PC-3 (cell line): ENCODE data around the gene ING2. TPM values are rescaled to one million over a fixed set of nuclear protein-coding genes. Genes with fewer than 3 reads are reported as not detected.
"Not testable (repeated sequence)": the region's sequence is repeated elsewhere in the genome, so short reads cannot be mapped to it uniquely, and the experiment has no call there.

ENCODE experiments used
- ATAC-seq: fragments of 200-7000 bp; cut with Tn5 transposase; 2 replicates; pipeline ENCODE4 v1.9.1; 2020; ENCODE audit warnings: mild to moderate bottlenecking, moderate library complexity
- BruUV-seq: library from RNA; stranded (reverse); fragments of 400-500 nt; replicated peaks from 2 replicates; lab custom pipeline; 2021; lab: Mats Ljungman, UMichigan
- CTCF ChIA-PET: fragments of 300-600 bp; sonication (Branson Sonifier 250); formaldehyde crosslinking; loops from one replicate; lab custom pipeline; 2022; ENCODE audit warnings: antibody characterized with exemption; lab: Charles Lee
- POLR2A ChIA-PET: fragments of 300-600 bp; sonication (Branson Sonifier 250); formaldehyde crosslinking; loops from one replicate; lab custom pipeline; 2022; ENCODE audit warnings: antibody characterized with exemption; ENCODE audit not compliant: unreplicated experiment; lab: Charles Lee
- DNase-seq: peaks from one replicate; pipeline ENCODE4 v3.0.0-alpha.2; 2015
- H2AFZ ChIP-seq: fragments of 300-600 bp; sonication (generic); 2 replicates; pipeline ENCODE4 v1.6.0; 2016; ENCODE audit warnings: antibody characterized with exemption, low read length
- H3F3A ChIP-seq: fragments of 300-600 bp; sonication (generic); one replicate; pipeline ENCODE4 v1.6.0; 2017; ENCODE audit warnings: antibody characterized with exemption, low read length, control low read depth, mild to moderate bottlenecking; ENCODE audit not compliant: unreplicated experiment
- H3K27ac ChIP-seq: fragments of 300-600 bp; sonication (generic); 2 replicates; pipeline ENCODE4 v1.5.1; 2016; ENCODE audit warnings: mild to moderate bottlenecking, low read length
- H3K27me3 ChIP-seq: fragments of 300-600 bp; sonication (generic); 2 replicates; pipeline ENCODE4 v1.6.1; 2016; ENCODE audit warnings: low read length, mixed read lengths
- H3K36me3 ChIP-seq: fragments of 300-600 bp; sonication (generic); 2 replicates; pipeline ENCODE4 v1.6.1; 2016; ENCODE audit warnings: low read depth, mixed run types, low read length, mixed read lengths
- H3K4me1 ChIP-seq: fragments of 300-600 bp; sonication (generic); 2 replicates; pipeline ENCODE4 v1.5.1; 2016; ENCODE audit warnings: low read length; ENCODE audit not compliant: insufficient read depth
- H3K4me2 ChIP-seq: fragments of 300-600 bp; sonication (generic); 2 replicates; pipeline ENCODE4 v1.6.0; 2016; ENCODE audit warnings: low read length
- H3K4me3 ChIP-seq: fragments of 300-600 bp; sonication (generic); 2 replicates; pipeline ENCODE4 v1.5.1; 2016; ENCODE audit warnings: mild to moderate bottlenecking, low read length, mixed read lengths
- H3K79me2 ChIP-seq: fragments of 300-600 bp; sonication (generic); 2 replicates; pipeline ENCODE4 v1.6.1; 2017; ENCODE audit warnings: low read length, mixed read lengths
- H3K9ac ChIP-seq: fragments of 300-600 bp; sonication (generic); 2 replicates; pipeline ENCODE4 v1.6.0; 2016; ENCODE audit warnings: mild to moderate bottlenecking, low read length
- H3K9me2 ChIP-seq: fragments of 300-600 bp; sonication (generic); replicated peaks from 2 replicates; pipeline ENCODE4 v1.6.1; 2016; ENCODE audit warnings: mixed run types, low read length, mixed read lengths
- H3K9me3 ChIP-seq: fragments of 300-600 bp; sonication (generic); 2 replicates; pipeline ENCODE4 v1.6.1; 2016; ENCODE audit warnings: low read length, mixed read lengths
- H4K20me1 ChIP-seq: fragments of 300-600 bp; sonication (generic); 2 replicates; pipeline ENCODE4 v1.6.1; 2016; ENCODE audit warnings: low read length, mixed read lengths
- EZH2 ChIP-seq: fragments of 300-600 bp; sonication (generic); IDR thresholded peaks from one replicate; pipeline ENCODE4 v1.6.1; 2017; ENCODE audit warnings: antibody characterized with exemption, mild to moderate bottlenecking, low read length; ENCODE audit not compliant: unreplicated experiment
- EZH2phosphoT487 ChIP-seq: fragments of 300-600 bp; sonication (generic); IDR thresholded peaks from 2 replicates; pipeline ENCODE4 v1.6.1; 2018; ENCODE audit warnings: mild to moderate bottlenecking, antibody characterized with exemption, low read length, borderline replicate concordance
- intact Hi-C: fragments of 100-400 bp; cut with micrococcal nuclease; formaldehyde crosslinking; loops from 2 replicates; pipeline ENCODE4 v1.9.0; 2023
- total RNA-seq: library from RNA; depleted of rRNA; stranded (reverse); fragments of >200 nt; gene quantifications from 2 replicates; pipeline ENCODE4 v1.2.3, GENCODE V29; 2014
- TF ChIP-seq, protein P1 (sequence below): fragments of 300-600 bp; sonication (generic); conservative IDR thresholded peaks from 2 replicates; pipeline ENCODE4 v1.5.1; 2017; ENCODE audit warnings: antibody characterized with exemption, low read depth, mild to moderate bottlenecking, low read length

Gene ING2
- total RNA-seq, 1 experiment from 2014 or later, result 17.3 TPM

- Histone ChIP-seq H3K9me3 (no peaks in the 10 kb centered on the region), H3K4me1 (no peaks in the 10 kb centered on the region), H4K20me1 (no peaks in the 10 kb centered on the region), H3K4me3 (no peak overlapping the region), H3K9me2 (no peaks in the 10 kb centered on the region), H3K9ac (no peak overlapping the region), H2AFZ (no peak overlapping the region), H3K27ac (no peak overlapping the region), H3K36me3 (peaks cover 1% of the 10 kb centered on the region; the same call in 1 of the 2 replicates), H3K27me3 (no peaks in the 10 kb centered on the region), H3K79me2 (no peaks in the 10 kb centered on the region), H3F3A (no peaks in the 10 kb centered on the region), H3K4me2 (no peak overlapping the region)
- no peak for ATAC-seq
- TF ChIP-seq EZH2phosphoT487, result no peak
- TF ChIP-seq, protein P1, sequence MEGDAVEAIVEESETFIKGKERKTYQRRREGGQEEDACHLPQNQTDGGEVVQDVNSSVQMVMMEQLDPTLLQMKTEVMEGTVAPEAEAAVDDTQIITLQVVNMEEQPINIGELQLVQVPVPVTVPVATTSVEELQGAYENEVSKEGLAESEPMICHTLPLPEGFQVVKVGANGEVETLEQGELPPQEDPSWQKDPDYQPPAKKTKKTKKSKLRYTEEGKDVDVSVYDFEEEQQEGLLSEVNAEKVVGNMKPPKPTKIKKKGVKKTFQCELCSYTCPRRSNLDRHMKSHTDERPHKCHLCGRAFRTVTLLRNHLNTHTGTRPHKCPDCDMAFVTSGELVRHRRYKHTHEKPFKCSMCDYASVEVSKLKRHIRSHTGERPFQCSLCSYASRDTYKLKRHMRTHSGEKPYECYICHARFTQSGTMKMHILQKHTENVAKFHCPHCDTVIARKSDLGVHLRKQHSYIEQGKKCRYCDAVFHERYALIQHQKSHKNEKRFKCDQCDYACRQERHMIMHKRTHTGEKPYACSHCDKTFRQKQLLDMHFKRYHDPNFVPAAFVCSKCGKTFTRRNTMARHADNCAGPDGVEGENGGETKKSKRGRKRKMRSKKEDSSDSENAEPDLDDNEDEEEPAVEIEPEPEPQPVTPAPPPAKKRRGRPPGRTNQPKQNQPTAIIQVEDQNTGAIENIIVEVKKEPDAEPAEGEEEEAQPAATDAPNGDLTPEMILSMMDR, result no peak
- TF ChIP-seq EZH2, result no peak
- CTCF ChIA-PET, result no interaction called here
- no peak for DNase-seq
- POLR2A ChIA-PET, result no interaction called here
- BruUV-seq, result no TSS peak
- intact Hi-C loops, result no loop called here
Observed at GRCh38 chr4:183458005-183458404, 46.9 kb upstream of the ING2 start.

DNA sequence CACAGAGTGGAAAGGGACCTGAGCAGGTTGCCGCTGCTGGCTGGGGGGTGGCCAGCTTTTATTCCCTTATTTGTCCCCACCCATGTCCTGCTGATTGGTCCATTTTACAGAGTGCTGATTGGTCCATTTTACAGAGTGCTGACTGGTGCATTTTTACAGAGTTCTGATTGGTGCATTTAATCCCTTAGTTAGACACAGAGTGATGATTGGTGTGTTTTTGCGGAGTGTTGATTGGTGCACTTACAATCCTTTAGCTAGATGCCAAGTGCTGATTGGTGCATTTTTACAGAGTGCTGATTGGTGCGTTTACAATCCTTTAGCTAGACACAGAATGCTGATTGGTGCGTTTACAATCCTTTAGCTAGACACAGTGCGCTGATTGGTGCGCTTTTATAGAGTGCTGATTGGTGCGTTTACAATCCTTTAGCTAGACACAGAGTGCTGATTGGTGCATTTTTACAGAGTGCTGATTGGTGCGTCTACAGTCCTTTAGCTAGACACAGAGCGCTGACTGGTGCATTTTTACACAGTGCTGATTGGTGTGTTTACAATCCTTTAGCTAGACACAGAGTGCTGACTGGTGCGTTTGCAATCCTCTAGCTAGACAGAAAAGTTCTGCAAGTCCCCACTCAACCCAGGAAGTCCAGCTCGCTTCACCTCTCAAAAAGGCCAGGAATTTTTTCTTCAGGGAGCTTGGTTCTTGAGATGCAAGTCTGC, 40.8 kb upstream of the ING2 start:
- POLR2A ChIA-PET, H3F3A ChIP-seq, H3K4me3 ChIP-seq, BruUV-seq, H3K4me2 ChIP-seq, intact Hi-C loops, H2AFZ ChIP-seq, ATAC-seq, H3K9ac ChIP-seq, CTCF ChIA-PET, H3K27ac ChIP-seq, H3K9me2 ChIP-seq, H4K20me1 ChIP-seq, H3K9me3 ChIP-seq, H3K36me3 ChIP-seq, H3K27me3 ChIP-seq, DNase-seq, H3K79me2 ChIP-seq: not testable (repeated sequence)
- H3K4me1 ChIP-seq, result peaks cover 12% of the 10 kb centered on the region

- H3K27me3 ChIP-seq, H3K9me3 ChIP-seq, POLR2A ChIA-PET, BruUV-seq, H3K27ac ChIP-seq, H3K79me2 ChIP-seq, DNase-seq, H3K4me2 ChIP-seq, H3K4me3 ChIP-seq, intact Hi-C loops, ATAC-seq, H2AFZ ChIP-seq, H3K36me3 ChIP-seq, H3K9ac ChIP-seq, H4K20me1 ChIP-seq, H3K9me2 ChIP-seq, H3F3A ChIP-seq, CTCF ChIA-PET: not testable (repeated sequence)
- H3K4me1 ChIP-seq, result peaks cover 28% of the 10 kb centered on the region
Observed at GRCh38 chr4:183465879-183466278, 39.0 kb upstream of the ING2 start.

DNA sequence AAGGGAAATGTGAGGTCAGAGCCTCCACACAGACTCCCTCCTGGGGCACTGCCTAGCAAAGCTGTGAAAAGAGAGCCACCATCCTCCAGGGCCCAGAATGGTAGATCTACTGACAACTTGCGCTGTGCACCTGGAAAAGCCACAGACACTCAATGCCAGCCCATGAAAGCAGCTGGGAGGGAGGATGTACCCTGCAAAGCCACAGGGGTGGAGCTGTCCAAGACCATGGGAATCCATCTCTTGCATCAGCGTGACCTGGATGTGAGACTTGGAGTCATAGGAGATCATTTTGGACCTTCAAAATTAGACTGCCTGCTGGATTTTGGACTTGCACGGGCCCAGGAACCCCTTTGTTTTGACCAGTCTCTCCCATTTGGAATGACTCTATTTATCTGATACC, 37.6 kb upstream of the ING2 start:
- H3K36me3 ChIP-seq, result no peaks in the 10 kb centered on the region
- CTCF ChIA-PET, result no interaction called here
- H3K27ac ChIP-seq, result no peak overlapping the region
- H4K20me1 ChIP-seq, result no peaks in the 10 kb centered on the region
- TF ChIP-seq EZH2phosphoT487 (no peak), EZH2 (no peak)
- TF ChIP-seq, protein P1, result no peak
- DNase-seq (no peak), ATAC-seq (no peak)
- H3K4me1 ChIP-seq, result peaks cover 31% of the 10 kb centered on the region
- POLR2A ChIA-PET, result no interaction called here
- no peaks in the 10 kb centered on the region for H3F3A ChIP-seq
- intact Hi-C loops, result no loop called here
- no peaks in the 10 kb centered on the region for H3K79me2 ChIP-seq
- H2AFZ ChIP-seq, result no peak overlapping the region
- H3K4me3 ChIP-seq, result no peak overlapping the region
- BruUV-seq, result no TSS peak
- H3K9me2 ChIP-seq, result no peaks in the 10 kb centered on the region
- no peak overlapping the region for H3K9ac ChIP-seq
- no peaks in the 10 kb centered on the region for H3K27me3 ChIP-seq
- H3K4me2 ChIP-seq, result no peak overlapping the region
- H3K9me3 ChIP-seq, result no peaks in the 10 kb centered on the region
